ENCODE data around the gene CCK.

GRCh38 chr3:42314411-42314810 is 48.4 kb upstream of the CCK start:
- no peak for TF ChIP-seq CTCF (optimal IDR thresholded peaks at IDR 0.05 in 1 of 3, IDR thresholded peaks at IDR 0.05 in 1 of 3, conservative IDR thresholded peaks at IDR 0.05 in 1 of 3; ENCODE audit: extremely low read depth in 1 of 3, insufficient read depth in 2 of 3, low read length in 3 of 3)
- no peak for TF ChIP-seq EZH2 (IDR thresholded peaks at IDR 0.05; ENCODE audit: low read length)
